Limb (tissue), 2 donors: Measurements from ENCODE around the gene IL24.
"Not testable (repeated sequence)": the region's sequence is repeated elsewhere in the genome, so short reads cannot be mapped to it uniquely, and the experiment has no call there.

Experiments used
- DNase-seq, 2 donors: peaks; one replicate each; pipeline ENCODE4 v3.0.0-alpha.2; 2016; ENCODE audit errors: extremely low spot score in 2 of 2

IL24 gene

DNA sequence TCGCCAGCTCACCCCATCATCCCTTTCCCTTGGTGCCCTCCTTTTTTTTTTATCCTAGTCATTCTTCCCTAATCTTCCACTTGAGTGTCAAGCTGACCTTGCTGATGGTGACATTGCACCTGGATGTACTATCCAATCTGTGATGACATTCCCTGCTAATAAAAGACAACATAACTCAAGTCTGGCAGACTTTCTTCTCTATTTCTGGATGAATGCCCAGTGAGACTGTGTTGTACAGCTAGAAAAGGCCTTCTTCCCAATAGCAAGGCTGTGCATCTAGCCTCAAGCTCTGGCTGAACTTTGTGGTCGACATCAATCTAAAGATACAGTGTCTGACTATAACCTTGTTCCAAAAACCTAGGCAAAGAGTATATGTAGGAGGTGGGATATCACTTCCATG is 6.4 kb downstream of the IL24 start:
- no peak for DNase-seq

DNA sequence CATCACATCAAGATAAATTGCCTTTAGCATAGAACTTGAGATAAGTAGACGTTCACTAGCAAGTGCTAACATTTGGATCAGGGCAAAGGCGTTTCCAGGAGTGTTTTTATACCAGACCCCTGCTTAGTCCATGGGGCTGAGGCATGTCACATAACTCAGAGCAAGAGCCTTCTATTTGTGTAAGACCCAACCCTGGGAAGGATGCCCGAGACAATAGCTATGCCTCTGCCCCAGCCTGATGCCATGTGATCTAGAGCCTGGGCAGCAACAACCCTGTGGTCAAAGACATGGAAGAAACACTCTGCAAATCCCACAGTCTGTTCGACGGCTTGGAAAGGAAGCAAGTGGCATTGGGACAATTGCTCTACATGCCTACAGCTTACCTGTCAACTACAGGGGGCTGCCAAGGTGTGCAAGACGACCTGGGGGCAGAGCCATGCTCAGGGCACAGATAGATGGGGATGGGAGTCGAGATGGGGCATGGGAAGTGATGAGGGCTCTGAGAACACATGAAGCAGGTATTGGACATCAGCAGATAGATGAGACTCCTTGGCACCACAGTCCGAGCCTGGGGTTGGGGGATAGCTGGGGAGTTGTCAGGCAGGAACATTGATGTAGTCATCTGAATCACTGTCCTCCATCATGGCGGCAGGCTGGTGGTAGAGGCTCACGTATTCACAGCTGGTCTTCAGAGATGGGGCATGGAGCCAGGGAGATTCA is 7.3 kb downstream of the IL24 start:
- no peak for DNase-seq

DNA sequence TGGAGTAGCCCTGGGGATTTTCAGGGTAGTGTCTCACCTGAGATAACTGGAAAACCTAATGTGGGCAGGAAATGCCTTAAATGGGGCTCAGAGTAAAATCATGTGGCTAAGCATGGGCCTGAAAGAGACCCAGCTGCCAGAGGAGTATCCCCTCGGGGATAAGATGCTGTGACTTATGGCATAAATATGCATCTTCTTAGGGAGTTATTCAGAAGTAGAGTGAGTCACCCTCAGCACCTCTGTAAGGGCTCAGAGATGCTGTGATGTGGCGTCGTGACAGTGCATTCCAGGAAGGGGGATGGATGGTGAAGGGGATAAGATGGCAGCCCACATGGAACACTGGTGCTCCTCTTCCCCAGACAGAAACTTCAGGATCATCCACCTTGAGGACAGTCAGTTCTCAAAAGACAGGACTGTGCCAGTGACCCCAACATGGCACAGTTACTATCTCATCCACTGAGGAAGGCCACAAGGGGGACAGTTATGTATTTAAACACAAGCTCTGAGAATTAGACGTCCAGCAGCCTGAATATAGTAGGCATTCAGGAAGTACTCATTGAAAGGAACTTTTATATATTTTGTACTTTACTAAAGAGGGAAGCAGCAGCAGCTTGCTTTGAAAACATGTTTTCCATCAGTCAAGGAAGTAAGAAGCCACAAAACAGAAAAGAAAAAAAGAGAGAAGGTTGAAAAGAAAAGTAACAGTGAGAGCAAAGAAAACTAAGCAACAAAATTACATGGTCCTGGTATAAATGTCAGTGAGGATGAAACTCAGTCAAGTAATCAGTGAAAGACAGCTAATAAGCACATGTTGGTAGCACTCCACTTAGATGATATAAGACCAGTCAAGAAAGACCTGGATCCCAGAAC is 8.3 kb downstream of the IL24 start:
- no peak for DNase-seq

DNA sequence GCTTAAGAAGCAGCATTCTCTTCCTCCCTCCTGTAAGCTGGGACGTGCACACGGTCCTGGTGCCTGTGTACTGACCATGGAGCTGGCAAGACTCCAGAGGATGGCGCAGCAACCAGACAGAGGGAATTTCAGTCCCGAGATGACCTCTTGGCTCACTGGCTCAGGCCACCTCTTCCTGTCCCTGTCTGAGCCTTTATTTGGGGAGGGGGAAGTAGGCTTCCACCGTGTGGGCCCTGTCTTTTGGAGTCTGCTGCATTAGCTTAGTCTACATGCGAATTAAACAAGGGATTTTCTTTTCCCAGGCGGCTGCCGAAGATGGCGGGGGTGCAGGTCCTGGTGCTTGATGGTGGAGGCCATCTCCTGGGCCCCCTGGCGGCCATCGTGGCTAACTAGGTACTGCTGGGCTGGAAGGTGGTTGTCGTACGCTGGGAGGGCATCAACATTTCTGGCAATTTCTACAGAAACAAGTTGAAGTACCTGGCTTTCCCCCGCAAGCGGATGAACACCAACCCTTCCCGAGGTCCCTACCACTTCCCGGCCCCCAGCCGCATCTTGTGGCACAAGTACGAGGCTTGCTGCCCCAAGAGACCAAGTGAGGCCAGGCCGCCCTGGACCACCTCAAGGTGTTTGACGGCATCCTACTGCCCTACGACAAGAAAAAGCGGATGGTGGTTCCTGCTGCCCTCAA is 10.2 kb downstream of the IL24 start:
- DNase-seq, result no peak

DNA sequence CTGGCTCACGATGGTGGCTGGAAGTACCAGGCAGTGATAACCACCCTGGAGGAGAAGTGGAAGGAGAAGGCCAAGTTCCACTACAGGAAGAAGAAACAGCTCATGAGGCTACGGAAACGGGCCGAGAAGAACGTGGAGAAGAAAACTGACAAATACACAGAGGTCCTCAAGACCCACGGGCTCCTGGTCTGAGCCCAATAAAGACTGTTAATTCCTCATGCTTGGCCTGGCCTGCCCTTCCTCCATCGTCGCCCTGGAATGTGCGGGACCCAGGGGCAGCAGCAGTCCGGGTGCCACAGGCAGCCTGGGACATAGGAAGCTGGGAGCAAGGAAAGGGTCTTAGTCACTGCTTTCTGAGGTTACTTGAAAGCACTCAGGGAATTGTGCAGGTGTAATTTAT is 10.8 kb downstream of the IL24 start:
- no peak for DNase-seq

DNA sequence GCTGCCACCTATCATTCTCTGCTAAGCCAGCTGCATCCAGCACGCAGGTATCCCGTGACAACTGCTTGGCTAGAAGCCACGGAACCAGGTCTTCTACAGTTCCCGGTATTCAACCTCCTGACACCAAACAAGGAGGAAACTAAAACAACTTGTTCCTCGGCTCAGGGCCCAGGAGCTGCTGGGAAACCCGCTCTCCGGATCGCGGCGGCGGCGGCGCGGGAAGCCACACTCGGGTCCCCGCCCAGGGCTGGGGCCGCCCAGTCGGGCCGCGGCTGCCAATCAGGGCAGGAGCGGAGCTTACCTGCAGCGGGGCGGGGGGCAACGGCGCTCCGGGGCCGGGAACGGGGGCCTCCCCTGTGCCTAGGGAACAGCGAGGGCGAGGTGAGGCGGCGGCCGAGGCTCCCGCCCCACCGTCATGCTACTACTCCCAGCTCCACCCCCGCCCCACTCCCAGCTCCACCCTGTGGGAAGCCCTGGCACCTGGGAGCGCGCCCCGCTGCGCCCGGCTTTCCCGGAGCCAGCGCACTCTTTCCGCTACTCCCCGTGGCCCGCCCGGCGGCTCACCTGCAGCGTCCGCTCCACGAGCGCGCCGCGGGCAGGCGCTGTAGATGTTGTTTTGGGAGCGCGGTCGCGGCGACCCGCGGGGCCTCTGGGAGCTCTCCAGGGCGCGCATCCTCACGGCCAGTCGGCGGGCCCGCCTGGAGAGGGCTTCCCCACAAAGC is 12.1 kb downstream of the IL24 start:
- peak in 1 of 2 donors; percentile 75 for DNase-seq

DNA sequence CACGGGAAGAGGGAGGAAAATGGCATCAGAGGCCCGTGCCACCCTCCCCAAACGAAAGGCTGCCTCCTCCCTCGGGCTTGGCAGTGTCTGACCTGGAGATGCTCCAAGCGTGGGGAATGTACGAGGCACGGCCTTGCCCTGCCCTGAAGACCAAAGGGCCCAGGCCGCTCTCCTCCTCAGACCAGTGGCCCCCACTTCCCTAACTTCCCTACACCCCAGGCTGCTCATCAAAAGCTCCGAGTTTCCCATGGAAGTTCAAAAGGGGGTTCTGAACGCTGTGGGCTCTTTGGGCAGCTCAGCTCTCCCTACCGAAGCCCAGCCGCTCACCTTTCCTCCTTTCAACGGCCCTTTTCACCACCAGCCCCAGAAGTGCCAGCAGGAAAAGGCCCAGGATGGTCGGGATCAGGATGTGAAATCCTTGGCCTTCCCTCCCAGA is 12.7 kb downstream of the IL24 start:
- no peak for DNase-seq

DNA sequence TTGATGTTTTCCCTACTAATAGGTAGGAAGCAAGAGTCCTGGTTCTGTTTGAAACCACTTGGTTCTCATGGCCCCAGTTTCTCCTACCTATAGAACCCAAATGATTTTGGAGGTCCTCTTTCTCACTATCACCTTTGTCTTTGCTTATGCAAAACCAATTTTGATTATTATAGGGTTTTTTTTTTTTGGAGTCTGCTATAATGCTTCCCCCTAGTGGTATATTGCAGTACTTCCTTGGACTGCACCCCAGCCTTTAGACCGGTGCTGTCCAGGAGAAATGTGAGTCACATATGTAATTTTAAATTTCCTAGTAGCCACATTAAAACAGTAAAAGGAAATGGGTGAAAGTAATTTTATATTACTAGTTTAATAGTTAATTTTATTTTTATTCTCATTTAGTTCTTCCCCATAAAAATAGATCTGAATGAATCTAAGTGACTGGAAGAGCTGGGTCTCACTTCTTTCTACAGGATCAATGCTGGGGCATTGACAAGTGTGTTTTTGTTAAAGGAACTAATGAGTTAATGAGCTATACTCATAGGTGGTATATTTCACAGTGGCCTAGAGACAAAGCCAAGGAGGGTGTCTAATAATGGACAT is 13.9 kb downstream of the IL24 start:
- DNase-seq, result peak in 1 of 2 donors; percentile 52

DNA sequence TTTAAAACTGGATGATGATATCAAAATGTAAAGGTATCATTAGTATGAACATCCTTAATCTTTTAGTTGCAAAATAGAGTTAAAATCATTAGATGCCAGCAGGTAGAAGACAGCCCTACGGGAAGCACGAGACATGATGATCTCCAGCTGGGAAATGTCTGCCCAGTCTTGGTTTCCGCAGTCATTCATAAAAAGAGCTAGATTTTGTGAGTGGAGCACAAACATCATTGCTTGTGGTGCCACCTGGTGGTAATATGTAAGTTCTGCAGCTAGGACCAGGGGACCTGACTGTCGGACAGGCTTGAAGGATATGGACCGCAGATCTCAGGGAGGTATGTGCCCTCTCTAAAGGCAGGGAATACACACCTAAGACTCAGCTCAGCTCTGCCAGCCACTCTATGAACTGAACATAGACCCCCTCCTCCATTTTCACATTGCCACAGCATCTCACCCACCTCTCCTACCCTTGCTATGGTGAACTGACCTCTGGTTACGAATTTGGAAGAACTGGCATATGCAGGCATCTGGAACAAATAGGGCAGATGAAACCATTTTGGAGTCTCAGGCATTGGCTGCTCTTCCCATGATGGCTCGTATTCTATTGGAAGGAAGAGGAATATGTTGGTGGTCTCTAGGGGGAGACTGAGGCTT is 15.3 kb downstream of the IL24 start:
- DNase-seq, result peak; percentile 73 to 87

DNA sequence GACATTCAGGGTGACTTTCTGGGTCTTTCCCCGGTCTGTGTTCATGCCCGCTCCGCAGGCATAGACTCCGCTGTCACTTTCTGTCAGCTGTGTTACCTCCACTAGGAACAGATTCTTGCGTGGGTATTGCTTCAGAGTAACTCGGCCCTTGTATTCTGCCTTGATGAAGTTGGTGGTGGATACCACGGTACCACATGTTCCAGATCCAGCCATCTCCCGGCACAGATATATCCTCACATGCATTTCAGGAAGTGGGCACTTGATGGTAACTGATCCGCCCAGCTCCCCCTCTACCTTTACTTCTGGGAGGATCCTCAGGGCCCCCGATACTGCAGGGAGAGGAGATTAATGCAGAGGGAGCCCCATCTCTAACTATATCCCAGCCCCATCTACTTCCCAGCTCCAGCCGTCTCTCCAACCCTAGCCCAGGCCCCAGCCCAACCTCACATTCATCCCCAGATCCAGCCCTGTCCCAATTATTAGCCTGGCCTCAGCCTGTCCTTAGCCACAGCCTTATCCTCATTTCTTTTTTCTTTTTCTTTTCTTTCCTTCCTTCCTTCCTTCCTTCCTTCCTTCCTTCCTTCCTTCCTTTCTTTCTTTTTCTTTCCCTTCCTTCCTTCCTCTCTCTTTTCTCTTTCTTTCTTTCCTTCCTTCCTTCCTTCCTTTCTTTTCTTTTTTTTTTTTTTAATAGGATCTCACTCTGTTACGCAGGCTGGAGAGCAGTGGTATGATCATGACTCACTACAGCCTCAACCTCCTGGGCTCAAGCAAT is 16.7 kb downstream of the IL24 start:
- no peak for DNase-seq

DNA sequence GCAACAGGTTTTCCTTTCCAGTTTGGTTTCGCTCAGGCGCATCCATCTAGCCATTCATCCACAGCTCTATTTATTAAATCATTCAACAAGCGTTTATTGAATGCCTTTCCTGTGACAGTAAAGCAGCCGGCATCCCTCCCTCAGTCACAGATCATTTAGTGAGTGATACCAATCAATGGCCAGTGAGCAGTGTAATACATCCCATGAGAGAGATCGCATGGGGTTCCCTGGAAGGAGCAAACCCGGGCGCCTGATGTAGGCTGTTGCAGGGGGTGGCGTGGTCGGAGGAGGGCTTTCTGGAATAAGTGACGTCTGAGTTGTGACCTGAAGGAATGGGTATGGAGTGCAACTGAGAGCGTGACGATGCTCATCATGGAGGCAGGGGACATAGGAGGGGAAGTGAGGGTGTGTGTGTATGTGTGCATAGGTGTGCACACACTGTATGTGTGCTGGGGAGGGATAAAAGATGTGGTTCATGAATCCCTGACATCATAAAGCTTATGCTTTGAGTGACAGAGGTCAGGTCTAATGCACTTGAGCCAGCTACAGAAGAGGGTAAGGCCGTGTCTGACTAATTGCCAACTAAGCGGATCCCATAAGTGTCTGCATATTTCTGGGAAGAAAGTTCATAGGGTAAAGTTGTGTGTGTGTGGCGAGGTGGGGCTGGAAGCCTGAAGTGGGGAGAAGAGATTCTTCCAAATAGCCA is 17.9 kb downstream of the IL24 start:
- no peak for DNase-seq

DNA sequence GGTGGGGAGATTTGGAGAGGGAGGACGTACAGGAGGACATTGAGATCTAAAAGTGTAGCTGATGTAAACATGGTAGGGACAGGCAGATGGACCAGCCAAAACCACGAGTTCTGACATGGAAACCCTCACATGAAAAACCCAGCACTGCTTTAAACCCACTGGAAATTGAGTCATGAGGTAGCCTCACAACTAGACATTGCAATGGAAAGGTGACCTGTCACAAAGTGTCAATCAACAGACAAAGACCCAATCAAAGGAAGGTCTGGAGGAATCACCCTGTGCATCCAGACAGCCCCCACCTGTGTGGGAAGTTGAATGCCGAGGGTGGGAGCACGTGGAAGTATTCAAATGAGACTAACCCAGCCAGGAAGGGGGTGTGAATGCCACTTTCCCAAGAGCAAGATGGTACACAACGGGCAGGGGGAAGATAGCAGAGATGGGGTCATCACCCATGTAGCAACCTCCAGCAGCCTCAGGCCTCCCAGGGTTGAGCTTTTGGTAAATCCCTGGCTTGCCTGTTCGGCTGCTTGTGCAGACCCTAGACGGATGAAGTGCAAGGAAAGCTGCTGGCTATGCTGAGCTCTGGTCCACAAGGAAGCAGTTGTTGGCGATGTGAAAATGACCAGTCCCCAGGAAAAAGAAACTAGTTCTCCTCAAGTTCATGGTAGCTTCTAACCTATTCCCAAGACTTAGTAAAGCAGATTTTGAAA is 18.9 kb downstream of the IL24 start:
- no peak for DNase-seq

DNA sequence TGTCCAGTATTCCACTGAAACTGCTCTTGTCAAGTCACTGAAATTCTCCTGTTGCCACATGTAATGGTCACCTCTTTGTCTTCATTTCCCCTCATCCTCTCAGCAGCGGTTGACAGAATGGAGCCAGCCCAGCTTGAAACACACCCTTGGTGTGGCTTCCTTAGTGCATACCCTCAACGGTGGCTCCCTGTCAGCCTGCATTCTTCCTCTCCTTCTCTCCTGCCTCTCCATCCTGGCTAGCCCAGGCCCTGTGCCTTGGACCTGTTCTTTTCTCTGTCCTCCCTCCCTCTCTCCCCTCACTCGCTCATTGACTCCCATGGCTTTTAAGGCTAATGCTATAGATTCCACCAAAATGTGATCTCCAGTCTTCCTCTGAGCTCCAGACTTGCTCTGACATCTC is 20.8 kb downstream of the IL24 start:
- no peak for DNase-seq

DNA sequence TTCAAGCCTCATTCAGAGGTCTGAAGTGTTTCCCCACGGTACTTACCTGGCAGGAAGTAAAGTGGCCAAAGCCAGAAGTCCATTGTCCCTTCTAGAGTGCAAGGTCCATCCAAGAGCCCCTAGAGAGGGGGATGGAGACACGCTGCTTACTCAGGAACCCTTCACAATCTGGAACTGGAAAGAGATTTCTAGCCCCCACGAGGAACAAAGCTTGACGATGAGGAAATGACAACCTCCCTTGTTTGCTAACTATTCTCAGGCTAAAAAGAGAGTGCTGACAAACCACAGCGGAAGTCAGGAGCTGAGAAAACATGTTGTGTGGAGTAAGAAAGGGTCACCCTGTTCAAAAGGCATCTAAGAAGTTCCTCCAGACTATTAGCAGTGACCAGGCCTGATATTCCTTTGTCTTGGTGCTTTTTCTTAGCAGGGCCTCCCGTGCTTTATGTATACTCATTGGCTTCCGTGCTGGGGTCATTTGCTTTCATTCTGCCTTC is 24.6 kb downstream of the IL24 start, which contains the start of gene FCMR:
FCMR (minus strand) TSS at position 170 of the 494 bp plus-strand sequence; CDS start at position 83, 87 bp downstream.
- no peak for DNase-seq

DNA sequence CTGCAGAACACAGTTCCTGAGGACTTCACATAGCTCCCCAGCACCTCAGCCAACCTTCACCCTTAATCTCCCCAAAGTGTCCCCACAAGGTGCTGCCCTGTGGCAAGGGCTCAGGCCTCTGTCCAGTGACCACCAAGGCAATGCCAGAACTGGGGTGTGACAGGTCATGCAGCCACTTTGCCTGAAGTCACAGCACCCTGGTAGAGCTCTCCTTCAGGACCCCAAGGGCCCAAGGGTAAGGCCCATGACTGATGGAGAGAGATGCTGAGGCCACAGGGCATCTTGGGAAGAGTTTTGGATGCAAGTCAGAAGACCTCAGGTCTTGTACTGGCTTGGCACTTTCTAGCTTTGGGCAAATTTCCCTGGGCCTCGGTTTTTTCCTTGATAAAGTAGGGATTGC is 25.3 kb downstream of the IL24 start:
- DNase-seq, result no peak

DNA sequence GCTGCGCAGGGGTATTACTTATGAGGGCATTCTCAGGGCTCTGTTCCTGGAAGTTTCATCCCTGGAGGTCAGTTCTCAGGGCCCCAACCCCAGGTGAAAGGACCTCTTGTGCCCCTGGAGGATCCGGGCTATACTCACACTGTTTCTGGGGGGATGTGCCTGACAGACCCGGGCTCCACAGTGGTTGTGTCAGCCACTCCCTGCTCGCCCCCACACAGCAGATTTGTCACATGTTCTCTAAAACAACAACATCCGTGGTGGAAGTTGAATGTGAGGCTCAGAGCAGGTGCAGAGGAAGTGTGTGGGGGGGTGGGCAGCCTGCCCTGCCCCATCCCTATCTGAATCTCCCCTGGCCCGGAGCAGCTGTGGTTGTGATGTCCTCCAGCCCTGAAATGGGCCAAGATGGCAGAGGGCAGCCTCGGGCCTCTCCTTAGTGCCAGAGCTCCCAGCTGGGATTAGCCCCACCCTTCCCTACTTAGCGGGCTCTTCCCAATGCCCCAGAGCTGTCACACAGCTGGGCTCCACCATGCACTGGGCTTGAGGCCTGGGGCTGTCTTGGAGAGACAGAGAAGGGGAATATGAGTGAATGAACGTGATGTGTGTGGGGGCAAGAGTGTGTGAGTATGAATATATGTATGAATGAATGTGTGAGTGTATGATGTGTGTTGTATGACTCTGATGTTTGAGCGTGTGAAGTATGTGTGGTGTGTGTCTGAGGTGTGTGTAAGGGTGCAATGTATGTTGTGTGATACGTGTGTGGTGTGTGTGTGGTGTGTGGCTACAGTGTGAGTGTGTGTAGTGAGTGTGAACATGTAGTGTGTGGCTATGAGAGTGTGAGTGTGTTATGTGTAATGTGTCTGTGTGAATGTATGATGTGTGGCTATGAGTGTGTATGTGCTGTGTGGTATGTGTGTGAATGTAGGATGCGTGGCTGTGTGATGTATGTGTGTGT is 26.0 kb downstream of the IL24 start:
- no peak for DNase-seq

DNA sequence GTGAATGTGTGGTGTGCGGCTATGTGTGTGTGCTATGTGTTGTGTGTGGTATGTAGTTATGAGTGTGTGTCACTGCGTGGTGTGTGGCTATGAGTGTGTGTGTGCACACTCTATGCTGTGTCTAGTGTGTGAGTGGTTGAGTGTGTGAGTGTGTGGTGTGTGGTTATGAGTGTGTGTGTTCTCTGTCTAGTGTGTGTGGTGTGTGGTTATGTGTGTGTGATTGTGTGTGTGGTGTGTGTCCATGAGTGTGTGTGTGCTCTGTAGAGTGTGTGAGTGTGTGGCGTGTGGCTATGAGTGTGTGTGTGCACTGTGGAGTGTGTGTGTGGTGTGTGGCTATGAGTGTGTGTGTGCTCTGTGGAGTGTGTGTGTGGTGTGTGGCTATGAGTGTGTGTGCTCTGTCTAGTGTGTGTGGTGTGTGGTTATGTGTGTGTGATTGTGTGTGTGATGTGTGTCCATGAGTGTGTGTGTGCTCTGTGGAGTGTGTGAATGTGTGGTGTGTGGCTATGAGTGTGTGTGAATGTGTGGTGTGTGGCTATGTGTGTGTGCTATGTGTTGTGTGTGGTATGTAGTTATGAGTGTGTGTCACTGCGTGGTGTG is 26.8 kb downstream of the IL24 start:
- not testable (repeated sequence) for DNase-seq
